Renal cortex interstitium (tissue), 15 donors: ENCODE measurements around the gene RNF7. TPM values are rescaled to one million over a fixed set of nuclear protein-coding genes. Genes with fewer than 3 reads are reported as not detected.
"Not testable (repeated sequence)": the region's sequence is repeated elsewhere in the genome, so short reads cannot be mapped to it uniquely, and the experiment has no call there.

Experiments
- DNase-seq, 11 donors: peaks; one replicate each; pipeline ENCODE4 v3.0.0-alpha.2; 2013; ENCODE audit warnings: low read depth in 9 of 11, low spot score in 4 of 11; ENCODE audit errors: extremely low read depth in 1 of 11
- long read RNA-seq, 16 experiments: transcript quantifications; one replicate each; lab custom pipeline, GENCODE V29; 2026
- polyA plus RNA-seq, 3 donors: library from polyadenylated mRNA; unstranded; fragments of 120-200 nt; gene quantifications; one replicate each; pipeline ENCODE4 v1.2.1, GENCODE V29; 2013; ENCODE audit not compliant: insufficient read length in 3 of 3

The RNF7 gene
- 100 to 1,000 TPM; 106 to 112 (median 111) TPM for polyA plus RNA-seq
- long read RNA-seq, donor 1, transcript RNF7-201 (3 exons, 2,763 nt), result major isoform, 85 of 101 reads
- long read RNA-seq, donor 1, transcript RNF7-202 (3 exons, 805 nt), result minor isoform, 12 of 101 reads
- long read RNA-seq, donor 1, partial matches to known transcripts, result 0 of 101 reads
- long read RNA-seq, donor 1, other reads (novel, unspliced or antisense), result 0 of 101 reads
- long read RNA-seq, donor 2, transcript RNF7-201 (3 exons, 2,763 nt), result major isoform, 89 of 111 reads
- long read RNA-seq, donor 2, transcript RNF7-202 (3 exons, 805 nt), result minor isoform, 20 of 111 reads
- long read RNA-seq, donor 2, partial matches to known transcripts, result 0 of 111 reads
- long read RNA-seq, donor 2, other reads (novel, unspliced or antisense), result 0 of 111 reads
- long read RNA-seq, donor 3, transcript RNF7-201 (3 exons, 2,763 nt), result major isoform, 170 of 208 reads
- long read RNA-seq, donor 3, transcript RNF7-202 (3 exons, 805 nt), result minor isoform, 26 of 208 reads
- long read RNA-seq, donor 3, partial matches to known transcripts, result 10 of 208 reads
- long read RNA-seq, donor 3, other reads (novel, unspliced or antisense), result 0 of 208 reads
- long read RNA-seq, donor 4, transcript RNF7-201 (3 exons, 2,763 nt), result major isoform, 94 of 116 reads
- long read RNA-seq, donor 4, transcript RNF7-202 (3 exons, 805 nt), result minor isoform, 11 of 116 reads
- long read RNA-seq, donor 4, transcript RNF7-203 (4 exons, 1,036 nt), result minor isoform, 6 of 116 reads
- long read RNA-seq, donor 4, partial matches to known transcripts, result 0 of 116 reads
- long read RNA-seq, donor 4, other reads (novel, unspliced or antisense), result 0 of 116 reads
- long read RNA-seq, donor 5, result 0 reads
- long read RNA-seq, donor 6, transcript RNF7-202 (3 exons, 805 nt), result minor isoform, 10 of 115 reads
- long read RNA-seq, donor 6, transcript RNF7-201 (3 exons, 2,763 nt), result major isoform, 81 of 115 reads
- long read RNA-seq, donor 6, partial matches to known transcripts, result 20 of 115 reads
- long read RNA-seq, donor 6, other reads (novel, unspliced or antisense), result 0 of 115 reads
- long read RNA-seq, donor 7, transcript RNF7-202 (3 exons, 805 nt), result minor isoform, 19 of 189 reads
- long read RNA-seq, donor 7, transcript RNF7-201 (3 exons, 2,763 nt), result major isoform, 158 of 189 reads
- long read RNA-seq, donor 7, partial matches to known transcripts, result 7 of 189 reads
- long read RNA-seq, donor 7, other reads (novel, unspliced or antisense), result 0 of 189 reads
- long read RNA-seq, donor 8, transcript RNF7-201 (3 exons, 2,763 nt), result major isoform, 200 of 237 reads
- long read RNA-seq, donor 8, transcript RNF7-202 (3 exons, 805 nt), result minor isoform, 29 of 237 reads
- long read RNA-seq, donor 8, transcript RNF7-205 (2 exons, 782 nt), result minor isoform, 5 of 237 reads
- long read RNA-seq, donor 8, partial matches to known transcripts, result 0 of 237 reads
- long read RNA-seq, donor 8, other reads (novel, unspliced or antisense), result 0 of 237 reads
- long read RNA-seq, donor 9, transcript RNF7-201 (3 exons, 2,763 nt), result major isoform, 109 of 147 reads
- long read RNA-seq, donor 9, transcript RNF7-202 (3 exons, 805 nt), result minor isoform, 22 of 147 reads
- long read RNA-seq, donor 9, partial matches to known transcripts, result 11 of 147 reads
- long read RNA-seq, donor 9, other reads (novel, unspliced or antisense), result 0 of 147 reads
- long read RNA-seq, donor 10, transcript RNF7-201 (3 exons, 2,763 nt), result major isoform, 157 of 184 reads
- long read RNA-seq, donor 10, transcript RNF7-202 (3 exons, 805 nt), result minor isoform, 21 of 184 reads
- long read RNA-seq, donor 10, partial matches to known transcripts, result 0 of 184 reads
- long read RNA-seq, donor 10, other reads (novel, unspliced or antisense), result 0 of 184 reads
- long read RNA-seq, donor 11, transcript RNF7-202 (3 exons, 805 nt), result minor isoform, 8 of 92 reads
- long read RNA-seq, donor 11, transcript RNF7-201 (3 exons, 2,763 nt), result major isoform, 77 of 92 reads
- long read RNA-seq, donor 11, partial matches to known transcripts, result 6 of 92 reads
- long read RNA-seq, donor 11, other reads (novel, unspliced or antisense), result 0 of 92 reads
- long read RNA-seq, donor 12, transcript RNF7-201 (3 exons, 2,763 nt), result major isoform, 60 of 66 reads
- long read RNA-seq, donor 12, transcript RNF7-202 (3 exons, 805 nt), result minor isoform, 5 of 66 reads
- long read RNA-seq, donor 12, partial matches to known transcripts, result 0 of 66 reads
- long read RNA-seq, donor 12, other reads (novel, unspliced or antisense), result 0 of 66 reads
- long read RNA-seq, donor 13, transcript RNF7-202 (3 exons, 805 nt), result minor isoform, 30 of 324 reads
- long read RNA-seq, donor 13, transcript RNF7-203 (4 exons, 1,036 nt), result minor isoform, 6 of 324 reads
- long read RNA-seq, donor 13, transcript RNF7-205 (2 exons, 782 nt), result minor isoform, 5 of 324 reads
- long read RNA-seq, donor 13, transcript RNF7-201 (3 exons, 2,763 nt), result major isoform, 239 of 324 reads
- long read RNA-seq, donor 13, partial matches to known transcripts, result 44 of 324 reads
- long read RNA-seq, donor 13, other reads (novel, unspliced or antisense), result 0 of 324 reads
- long read RNA-seq, donor 14, transcript RNF7-201 (3 exons, 2,763 nt), result major isoform, 131 of 161 reads
- long read RNA-seq, donor 14, transcript RNF7-202 (3 exons, 805 nt), result minor isoform, 15 of 161 reads
- long read RNA-seq, donor 14, partial matches to known transcripts, result 12 of 161 reads
- long read RNA-seq, donor 14, other reads (novel, unspliced or antisense), result 0 of 161 reads
- long read RNA-seq, donor 15, transcript RNF7-201 (3 exons, 2,763 nt), result major isoform, 54 of 60 reads
- long read RNA-seq, donor 15, partial matches to known transcripts, result 0 of 60 reads
- long read RNA-seq, donor 15, other reads (novel, unspliced or antisense), result 0 of 60 reads
- long read RNA-seq, donor 16, transcript RNF7-202 (3 exons, 805 nt), result minor isoform, 33 of 281 reads
- long read RNA-seq, donor 16, transcript RNF7-201 (3 exons, 2,763 nt), result major isoform, 229 of 281 reads
- long read RNA-seq, donor 16, transcript RNF7-203 (4 exons, 1,036 nt), result minor isoform, 8 of 281 reads
- long read RNA-seq, donor 16, partial matches to known transcripts, result 6 of 281 reads
- long read RNA-seq, donor 16, other reads (novel, unspliced or antisense), result 0 of 281 reads

DNA sequence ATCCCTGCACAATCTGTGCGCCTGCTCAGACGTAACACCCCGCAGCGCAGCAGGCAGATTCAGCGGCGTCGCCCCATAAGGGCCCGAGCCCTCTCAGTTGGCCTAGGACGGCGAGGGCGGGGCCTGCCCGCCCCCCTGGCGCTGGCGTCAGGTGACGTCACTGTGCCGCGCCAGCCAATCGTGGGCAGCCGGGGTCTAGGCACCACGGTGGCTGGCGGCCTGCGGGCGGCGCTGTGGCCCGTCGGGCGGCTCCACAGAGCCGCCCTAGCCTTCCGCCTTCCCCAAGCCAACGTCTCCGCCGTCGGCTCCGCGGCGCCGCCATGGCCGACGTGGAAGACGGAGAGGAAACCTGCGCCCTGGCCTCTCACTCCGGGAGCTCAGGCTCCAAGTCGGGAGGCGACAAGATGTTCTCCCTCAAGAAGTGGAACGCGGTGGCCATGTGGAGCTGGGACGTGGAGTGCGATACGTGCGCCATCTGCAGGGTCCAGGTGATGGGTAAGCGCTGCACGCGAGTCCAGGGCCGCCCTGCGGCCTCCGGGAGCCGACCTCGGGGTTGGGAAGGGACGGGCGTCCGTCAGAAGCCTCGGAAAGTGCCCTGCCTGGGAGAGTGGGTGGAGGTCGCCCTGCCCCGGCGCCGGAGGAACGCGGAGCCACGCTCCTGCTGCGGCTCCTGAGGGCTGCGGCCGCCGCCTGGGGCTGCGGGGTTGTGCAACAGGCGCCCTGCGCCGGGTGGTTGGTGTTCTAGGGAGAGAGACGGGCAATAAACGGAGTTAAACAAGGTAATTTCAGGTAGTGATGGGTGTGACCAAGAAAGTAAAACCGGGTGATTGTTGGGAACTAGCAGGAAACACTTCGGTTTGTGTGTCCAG is at the start of gene RNF7:
Gene RNF7, plus strand, starts transcription at position 277 of the 869 bp plus-strand sequence. Its CDS starts 44 bp downstream, at position 321.
- DNase-seq, result peak; percentile 85 to 96 (median 92)

- DNase-seq, result no peak
These were observed 47.5 kb upstream of the RNF7 start for GRCh38 chr3:141690431-141691072.

DNA sequence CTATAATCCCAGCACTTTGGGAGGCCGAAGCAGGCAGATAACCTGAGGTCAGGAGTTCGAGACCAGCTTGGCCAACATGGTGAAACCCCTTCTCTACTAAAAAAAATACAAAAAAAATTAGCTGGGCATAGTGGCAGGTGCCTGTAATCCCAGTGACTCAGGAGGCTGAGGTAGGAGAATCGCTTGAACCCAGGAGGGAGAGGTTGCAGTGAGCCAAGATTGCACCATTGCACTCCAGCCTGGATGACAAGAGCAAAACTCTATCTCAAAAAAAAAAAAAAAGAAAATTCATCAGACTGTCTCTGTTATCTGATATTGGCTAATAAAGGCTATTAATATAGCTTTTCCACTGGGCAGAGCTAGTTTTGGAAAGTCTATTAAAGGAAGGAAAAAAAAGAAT is 46.6 kb upstream of the RNF7 start:
- DNase-seq, result not testable (repeated sequence)

DNA sequence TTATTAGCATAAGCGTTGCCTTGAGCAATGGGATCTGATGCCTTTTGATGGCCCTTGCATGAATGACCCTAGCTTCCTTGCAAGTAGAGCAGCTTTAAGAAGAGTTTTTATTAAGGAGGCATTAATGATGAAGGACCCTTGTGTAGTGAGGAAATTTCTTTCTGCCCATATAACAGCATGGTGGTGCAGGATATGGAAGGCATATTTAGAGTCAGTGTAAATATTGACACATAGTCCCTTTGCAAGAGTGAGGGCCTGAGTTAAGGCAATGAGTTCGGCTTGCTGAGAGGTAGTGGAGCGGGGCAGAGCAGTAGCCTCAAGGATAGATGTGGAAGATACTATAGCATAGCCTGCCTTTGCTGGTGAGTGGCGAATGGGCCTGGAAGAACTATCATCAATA is 45.1 kb upstream of the RNF7 start:
- not testable (repeated sequence) for DNase-seq

DNA sequence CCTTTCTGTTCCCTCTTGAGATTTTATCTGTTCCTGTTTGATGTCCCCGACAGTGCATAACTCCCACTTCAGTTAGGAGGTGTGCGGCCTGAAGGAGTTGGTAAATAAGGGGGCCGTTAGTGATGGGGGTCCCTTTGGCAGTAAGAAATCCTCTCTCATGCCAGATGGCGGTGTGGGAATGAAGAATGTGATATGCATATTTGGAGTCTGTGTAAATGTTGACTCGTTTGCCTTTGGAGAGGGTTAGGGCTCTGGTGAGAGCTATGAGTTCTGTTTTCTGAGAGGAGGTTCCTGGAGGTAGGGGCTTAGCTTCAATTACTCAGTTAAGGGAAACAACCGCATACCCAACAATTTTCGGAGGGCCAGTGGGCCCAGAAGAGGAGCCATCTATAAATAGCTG is 38.8 kb upstream of the RNF7 start:
- no peak for DNase-seq

GRCh38 chr3:141699897-141700296 is 38.2 kb upstream of the RNF7 start:
- no peak for DNase-seq

DNA sequence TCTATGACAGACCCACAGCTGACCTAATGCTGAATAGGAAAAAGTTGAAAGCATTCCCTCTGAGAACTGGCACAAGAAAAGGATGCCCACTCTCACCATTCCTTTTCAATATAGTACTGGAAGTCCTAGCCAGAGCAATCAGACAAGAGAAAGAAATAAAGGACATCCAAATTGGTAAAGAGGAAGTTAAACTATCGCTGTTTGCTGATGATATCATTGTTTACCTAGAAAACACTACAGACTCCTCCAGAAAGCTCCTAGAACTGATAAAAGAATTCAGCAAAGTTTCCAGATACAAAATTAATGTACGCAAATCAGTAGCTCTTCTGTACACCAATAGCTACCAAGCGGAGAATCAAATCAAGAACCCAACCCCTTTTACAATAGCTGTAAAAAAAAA is 34.7 kb upstream of the RNF7 start:
- not testable (repeated sequence) for DNase-seq

- DNase-seq, result no peak
These were observed 30.3 kb upstream of the RNF7 start for GRCh38 chr3:141707741-141708203.

- DNase-seq, result no peak
These were observed 29.7 kb upstream of the RNF7 start for GRCh38 chr3:141708367-141708766.

GRCh38 chr3:141709126-141709770 is 28.9 kb upstream of the RNF7 start:
- DNase-seq, result no peak

GRCh38 chr3:141710121-141710520 is 28.0 kb upstream of the RNF7 start:
- DNase-seq, result no peak

DNA sequence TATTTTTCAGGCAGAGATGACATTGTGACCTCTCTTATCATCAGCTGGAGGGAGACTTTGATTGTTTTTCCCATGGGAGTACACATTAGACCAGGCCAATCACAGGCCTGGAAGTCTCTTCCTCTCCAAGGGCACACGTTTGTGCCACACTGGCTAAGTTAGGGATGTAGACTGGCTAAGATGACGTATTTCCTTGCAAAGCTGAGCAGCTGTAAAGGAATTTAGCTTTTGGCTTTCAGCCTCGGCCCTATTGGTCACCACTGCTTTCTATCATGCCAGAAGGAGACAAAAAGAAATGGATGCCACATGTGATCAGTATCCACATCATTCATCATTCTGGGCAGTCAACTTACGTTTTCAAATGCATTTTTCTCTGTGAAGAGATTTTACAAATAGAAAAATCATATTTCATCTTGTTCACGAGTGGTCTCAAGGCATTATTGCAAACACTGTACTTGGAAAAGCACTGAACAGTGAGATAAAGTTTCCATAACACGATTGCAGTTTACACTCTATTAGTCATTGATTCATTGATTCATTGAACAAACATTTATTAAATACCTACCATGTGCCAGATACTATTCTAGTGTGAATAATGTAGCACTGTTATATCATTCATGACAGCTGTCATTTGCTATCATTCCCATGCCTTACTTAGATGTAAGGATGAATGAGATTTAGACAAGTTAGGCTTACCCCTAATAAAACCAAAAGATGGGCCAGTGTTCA is 27.0 kb upstream of the RNF7 start:
- DNase-seq, result no peak

- no peak for DNase-seq
These were observed 23.4 kb upstream of the RNF7 start for GRCh38 chr3:141714671-141715070.
